Nucleus accumbens (tissue), 56 donors: ENCODE results near the gene GAP43.

Experiments used
- DNase-seq, 56 donors: peaks; one replicate each; lab custom pipeline; 2025; lab: John Stamatoyannopoulos, UW

The GAP43 gene

DNA sequence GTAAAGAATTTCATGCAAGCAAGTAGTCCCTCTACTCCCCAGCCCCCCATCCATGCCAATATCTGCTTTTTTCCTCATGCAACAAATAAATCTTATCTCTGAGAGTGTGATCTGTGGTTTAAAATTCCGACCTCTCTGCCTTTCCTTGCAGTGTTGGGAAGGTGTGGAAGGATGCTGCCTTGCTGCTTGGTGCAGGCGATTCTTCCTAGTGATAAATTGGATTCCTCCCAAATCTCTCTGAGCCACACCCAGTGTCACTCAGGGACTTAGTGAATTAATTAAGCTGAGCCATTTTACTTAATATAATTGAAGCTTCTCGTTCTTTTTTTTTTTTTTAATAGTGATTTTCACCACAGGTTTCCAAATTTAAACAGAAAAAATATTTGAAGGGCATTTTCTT is 3.4 kb downstream of the GAP43 start:
- DNase-seq = peak in 3 of 56 donors; percentile 0 to 11 (median 4)

DNA sequence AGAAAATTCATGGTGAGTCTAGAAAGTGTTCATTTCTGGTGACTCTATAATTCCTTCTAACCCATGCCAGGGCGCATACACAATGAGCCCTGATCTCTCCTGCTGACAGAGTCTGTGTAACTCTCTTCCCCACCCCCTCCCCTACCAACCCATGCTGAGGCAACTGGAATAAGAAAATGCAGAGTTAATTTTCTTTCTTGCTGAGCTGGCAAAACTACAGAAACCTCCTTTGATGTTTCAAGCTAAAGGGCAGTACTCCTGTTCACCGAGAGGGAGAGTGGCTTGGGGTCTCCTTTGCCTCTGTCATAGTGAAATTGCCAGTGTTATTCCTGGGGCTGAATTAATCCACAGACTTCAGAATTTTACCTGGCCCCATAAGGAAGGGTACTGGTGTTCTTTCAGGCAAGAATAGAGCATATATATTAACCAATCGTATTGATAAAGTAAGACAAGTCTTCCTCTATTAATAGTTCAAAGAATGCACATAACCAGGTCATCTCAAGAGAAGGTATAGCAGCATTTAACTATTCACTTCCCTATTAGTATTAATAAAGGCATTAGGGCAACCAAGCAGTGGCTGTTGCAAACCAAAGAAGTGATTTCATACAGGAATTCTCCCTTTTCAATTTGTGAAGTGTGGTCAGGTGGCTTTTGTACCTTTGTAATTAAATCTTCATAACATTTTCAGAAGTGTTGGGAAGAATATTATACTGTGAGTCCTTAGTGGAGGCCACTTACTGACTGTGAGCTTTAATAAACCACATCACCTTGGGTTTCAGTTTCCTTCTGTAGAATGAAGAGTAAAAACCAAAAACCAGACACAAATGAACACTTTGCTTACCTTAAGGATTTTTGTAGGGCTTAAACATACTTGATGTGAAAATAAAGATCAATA is 4.1 kb downstream of the GAP43 start:
- DNase-seq = no peak

DNA sequence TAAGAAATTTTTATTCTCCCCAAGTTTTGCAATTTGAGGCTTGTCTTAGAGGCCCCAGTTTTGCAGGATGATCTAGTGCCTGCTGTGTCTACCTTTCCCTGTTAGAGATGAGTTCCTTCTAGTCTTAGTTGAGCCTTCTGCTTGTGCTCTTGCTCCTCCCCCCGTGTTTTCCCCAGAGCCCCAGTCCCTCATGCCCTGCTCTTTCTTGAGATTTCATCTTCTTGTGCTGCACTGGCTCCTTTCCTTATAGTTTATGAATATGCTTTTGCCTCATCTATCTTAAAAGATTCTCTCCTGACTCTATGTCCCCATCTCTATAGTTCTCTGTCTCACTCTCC is 4.7 kb downstream of the GAP43 start:
- DNase-seq = no peak

DNA sequence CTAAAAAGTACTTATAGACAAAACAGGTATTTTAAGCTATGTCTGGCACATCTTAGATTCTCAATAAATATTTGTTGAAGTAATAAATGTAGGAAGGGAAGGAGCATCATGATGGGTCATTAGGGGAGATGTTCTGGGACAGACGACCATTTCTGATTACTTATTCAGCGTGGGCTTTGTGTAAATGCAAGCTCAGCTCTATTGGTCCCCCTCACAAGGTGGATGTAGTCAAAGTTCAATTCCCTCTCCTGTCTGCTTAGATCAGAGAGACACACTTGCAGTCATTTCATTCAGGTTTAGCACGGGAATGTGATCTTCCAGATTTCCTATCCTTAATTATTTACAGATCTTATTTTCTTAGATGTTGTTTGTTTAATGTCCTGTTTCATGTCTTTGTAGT is 7.5 kb downstream of the GAP43 start:
- no peak for DNase-seq

DNA sequence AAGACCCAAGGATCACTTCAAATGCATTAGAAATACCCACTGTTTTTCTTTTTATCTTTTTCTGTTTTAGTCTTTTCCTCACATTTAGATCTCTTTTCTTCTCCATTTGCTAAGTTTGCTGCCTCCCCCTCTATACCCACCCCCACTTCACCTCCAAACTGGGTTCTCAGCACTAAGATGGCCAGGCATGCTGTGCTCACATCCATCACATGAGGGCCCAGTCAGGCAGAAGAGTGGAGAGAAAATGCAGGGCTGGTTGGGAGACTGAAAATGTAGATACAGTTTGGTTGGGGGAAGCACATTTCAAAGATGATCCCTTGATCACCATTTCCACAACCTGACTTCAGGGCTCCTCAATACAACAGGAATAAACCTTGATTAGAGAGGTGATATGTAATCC is 8.7 kb downstream of the GAP43 start:
- DNase-seq = no peak

DNA sequence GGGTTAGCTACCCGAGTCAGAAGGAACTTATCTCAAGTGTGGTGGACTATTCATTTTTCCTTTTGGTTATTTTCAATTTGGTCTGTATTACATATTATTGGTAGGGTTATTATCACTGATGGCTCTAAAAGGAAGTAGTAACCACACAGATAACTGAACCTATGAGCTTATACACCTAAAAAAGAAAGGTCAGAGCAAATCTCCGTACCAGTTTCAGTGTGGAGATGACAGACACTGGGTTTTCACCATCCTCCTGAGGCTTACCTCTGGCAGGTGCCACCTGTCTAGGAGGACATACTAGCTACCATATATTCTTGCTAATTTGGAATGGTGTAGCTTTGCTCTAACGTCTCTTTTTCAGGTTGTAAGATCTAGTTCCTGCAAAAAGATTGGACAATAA is 10.2 kb downstream of the GAP43 start:
- no peak for DNase-seq

DNA sequence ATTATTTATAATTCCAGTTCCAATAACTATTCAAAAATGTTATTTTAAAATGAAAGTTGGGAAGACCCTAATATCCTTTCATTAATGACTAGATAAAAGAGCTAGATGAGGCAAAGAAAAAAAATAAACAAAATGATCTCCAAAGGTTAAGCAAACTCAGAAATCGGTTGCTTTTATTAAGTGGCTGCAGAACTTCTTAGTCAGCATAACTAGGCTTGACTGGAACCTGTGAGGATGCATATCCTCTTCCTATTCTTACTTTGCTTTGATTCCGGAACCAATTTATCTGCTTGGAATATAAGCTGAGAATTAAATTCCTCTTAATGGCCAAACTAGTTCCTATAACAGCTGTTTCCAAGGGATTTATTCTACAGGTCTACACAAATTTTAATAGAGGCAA is 10.7 kb downstream of the GAP43 start:
- no peak for DNase-seq

DNA sequence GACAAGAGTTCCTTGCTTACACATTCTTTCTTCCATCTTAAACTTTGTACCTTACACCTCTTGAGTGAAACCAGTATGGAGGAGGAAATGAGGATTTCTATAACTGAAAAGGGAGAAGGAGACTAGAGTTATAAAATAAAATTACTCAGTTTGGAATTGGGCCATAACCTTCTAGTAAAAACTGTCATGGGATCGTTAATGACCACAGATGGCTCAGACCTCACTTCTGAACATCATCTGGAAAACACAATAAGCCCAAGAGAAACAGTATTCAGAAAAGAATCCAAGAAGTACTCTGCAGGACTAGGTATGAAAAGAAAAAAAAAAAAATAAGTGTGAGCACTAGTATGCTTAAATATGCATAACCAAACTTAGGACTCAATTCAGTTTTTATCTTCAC is 12.1 kb downstream of the GAP43 start:
- no peak for DNase-seq

DNA sequence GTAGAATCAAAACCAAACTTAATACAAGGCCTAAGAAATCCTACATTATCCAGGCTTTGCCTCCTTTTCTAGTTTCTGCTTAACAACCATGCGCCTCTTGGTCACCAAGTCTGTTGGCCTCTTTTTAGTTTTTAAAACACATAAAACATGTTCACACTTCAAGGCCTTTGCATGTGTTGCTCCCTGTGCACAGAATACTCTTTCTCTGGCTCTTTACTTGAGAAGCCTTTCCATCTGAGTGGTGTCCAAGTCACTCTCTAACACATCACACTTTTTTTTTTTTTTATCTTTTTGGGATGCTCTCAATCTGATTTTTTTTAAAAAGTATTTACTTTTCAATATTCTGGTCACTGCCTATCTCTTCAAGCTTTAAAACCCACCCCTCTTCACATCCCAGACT is 14.9 kb downstream of the GAP43 start:
- DNase-seq = no peak

DNA sequence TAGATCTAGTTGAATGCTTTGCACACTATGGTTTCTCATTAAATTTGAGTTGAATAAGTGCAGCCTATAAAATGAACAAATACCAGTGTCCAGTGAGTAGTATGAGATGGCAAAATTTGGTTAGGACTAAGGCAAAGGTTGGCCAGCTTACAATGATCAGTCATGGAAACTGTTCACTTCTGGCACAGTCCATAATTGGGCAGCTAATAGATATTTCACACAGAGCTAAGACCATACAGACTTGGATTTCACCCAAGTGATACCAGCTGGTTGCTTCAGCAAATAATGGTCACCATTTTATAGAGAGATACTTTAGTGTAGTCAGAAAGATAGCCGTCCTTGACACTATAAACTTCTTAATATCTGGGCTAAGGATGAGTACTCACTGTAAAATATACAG is 15.7 kb downstream of the GAP43 start:
- no peak for DNase-seq

DNA sequence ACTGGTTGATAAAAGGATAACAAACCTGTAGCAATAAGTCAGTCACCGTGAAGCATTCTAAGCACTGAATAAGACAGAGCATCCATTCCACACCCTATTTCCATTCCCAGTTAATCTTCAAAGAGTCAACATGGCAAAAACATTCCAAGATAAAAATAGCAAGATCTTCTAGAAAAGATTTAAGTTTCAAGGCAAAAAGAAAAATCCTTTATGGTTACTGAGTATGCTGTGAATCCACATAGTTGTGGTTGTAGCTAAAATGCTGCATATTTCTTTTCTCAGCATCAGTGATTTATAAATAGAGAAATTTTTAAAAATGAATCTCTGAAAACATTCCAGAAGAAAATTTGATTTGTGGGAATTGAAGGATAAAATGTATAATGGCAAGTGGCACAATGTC is 21.1 kb downstream of the GAP43 start:
- no peak for DNase-seq

DNA sequence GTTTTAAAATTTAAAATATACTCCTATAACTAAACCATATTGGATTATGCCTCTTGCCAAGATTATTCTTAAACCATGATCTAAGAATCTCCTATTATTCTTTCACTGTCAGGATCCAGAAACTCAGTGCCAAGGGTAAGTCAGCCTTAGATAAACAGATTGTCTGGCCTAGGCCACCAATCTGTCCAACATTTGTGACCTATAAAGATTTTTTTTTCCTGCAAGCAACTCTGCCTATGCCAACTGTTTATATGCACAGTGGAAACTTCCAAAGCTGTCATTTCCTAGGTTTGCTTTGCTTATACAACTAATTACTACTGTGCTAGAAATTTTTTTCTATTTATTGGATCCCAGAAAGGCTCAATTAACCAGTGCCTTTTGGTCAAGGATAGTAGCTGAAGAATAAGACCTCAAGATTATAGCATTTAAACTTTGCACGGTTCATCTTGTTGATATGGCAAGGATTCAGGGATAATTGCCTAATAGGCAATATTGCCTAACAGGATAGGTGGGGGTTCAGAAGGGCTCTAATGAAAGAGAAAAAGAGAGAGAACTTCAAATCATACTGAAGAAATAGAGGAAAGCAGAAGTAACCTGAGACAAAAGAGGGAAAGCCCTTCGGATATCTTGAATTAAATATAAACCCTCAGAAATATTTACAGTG is 22.8 kb downstream of the GAP43 start:
- DNase-seq = no peak

DNA sequence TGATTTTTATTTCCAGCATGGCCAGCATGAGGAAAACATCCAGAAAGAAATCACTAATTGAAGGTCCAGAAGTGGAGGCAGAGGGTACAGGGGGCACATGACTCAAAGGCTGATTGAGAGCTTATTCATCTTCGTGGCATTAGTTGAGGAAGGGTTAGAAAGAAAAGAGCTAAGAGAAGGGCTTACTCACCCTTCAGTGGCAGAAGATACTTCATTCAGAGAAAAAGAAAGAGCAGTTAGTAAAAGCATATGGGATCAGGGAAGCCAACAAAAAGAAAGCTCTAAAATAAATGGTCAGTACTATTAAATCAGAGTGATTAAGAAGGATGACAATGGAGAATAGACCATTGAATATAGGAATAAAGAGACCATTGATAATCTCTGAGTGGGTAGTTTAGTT is 25.2 kb downstream of the GAP43 start:
- no peak for DNase-seq

DNA sequence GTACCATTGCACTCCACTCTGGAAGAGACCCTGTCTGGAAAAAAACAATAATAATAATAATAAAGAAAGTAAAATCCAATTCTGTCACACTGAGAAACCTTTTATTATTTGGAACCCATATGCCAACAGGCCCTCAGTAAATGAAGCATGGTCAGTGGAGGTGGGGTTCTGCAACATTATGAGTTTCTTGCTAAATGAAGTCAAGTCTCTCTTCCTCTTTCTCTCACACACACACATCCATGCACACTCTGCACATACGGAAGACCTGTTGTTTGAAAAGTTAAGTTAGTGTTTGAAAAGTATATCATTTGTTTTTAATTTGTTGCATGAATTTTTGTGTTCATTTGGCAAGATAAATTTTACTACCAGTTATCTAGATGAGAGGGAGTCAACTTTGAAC is 27.8 kb downstream of the GAP43 start:
- DNase-seq = no peak

DNA sequence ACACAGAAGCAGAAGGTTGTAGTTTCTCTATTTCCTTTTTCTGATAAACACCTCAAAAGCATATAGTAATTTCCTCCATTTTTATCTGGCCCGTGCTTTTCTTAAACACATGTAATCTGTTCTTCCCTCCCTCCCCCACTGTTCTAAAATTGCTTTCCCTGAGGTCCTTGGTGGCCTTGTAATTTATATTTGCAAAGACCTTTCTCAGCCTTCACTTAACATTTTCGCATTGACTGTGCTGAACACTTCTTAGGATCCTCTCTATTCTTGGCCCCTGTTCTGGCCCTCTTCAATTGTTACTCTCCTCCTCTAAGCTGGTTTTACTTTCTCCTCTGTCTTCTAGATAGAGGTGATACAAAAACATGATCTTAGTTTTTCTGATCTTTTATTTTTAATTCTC is 28.3 kb downstream of the GAP43 start:
- DNase-seq = no peak

DNA sequence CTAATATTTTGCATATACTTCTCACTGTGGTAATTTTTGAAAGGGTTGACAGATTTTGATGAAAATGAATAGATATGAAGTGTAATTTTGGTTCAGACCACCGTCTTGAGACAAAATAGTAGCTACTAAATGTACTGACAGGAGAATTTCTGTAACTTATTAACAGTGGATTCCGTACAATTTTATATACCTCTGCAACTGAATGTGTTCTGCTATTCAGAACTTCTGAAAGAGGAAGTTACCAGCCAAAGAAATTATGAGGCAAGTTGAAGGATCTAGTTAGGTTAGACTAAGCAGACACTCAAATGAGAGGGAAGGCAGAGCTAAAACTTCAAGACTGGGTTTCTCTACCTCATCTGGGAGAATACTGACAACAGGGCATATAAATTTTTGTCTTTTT is 29.4 kb downstream of the GAP43 start:
- no peak for DNase-seq

DNA sequence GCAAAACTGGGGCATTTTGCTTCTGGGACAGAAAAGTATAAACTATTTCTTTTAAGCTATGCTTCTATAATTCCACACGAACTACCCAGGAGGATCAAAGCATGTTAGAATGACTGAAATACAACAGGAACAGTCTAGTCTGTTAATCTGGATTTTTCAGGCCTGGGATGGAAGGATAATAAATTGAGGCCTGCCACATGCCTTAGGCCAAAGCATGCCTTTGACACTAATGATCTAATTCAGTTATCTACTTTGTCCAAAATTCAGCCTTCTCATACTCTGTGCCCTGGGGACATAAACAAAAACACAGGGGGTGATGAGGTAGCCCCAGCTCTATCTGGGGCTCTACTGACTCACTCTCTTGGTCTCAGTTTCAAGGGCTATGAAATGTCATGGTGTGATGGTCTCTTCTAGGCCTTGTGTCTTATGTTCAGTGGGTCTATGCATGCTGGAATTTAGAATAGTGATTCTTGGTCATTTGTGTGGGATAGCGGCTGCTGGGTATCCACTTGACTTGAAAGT is 32.5 kb downstream of the GAP43 start:
- DNase-seq = no peak

DNA sequence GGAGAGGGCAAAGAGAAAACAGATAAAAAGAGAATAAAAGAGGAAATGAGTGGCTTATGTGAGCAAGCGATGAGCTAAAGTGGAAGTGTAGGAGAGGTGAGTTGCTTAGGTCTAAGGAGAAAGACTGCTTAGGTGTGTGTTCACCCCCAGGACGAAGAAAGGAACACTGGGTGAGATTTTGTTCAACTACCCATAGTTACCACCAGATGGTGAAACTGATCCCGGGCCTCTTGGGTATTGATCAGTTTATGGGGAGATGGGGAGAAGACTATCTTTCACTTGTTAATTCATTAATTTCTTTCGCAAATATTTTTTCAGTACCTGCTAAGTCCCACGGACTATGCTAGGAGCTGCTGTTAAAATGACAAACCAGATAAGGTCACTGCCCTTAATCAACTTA is 33.9 kb downstream of the GAP43 start:
- DNase-seq = no peak

DNA sequence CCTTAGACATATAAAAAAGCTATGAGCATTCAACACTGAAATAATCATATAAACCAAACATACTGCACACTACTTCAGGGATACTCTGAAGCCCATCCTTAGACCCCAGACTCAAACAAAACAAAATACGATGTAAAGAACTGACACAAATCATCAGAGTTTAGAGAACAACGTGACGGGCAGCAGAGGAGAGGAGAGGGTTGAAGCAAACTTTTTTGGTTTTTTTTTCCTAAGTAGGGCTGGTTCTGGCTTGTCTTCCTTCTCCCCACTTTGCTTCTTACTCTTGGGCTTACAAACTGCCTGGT is 34.7 kb downstream of the GAP43 start:
- no peak for DNase-seq

DNA sequence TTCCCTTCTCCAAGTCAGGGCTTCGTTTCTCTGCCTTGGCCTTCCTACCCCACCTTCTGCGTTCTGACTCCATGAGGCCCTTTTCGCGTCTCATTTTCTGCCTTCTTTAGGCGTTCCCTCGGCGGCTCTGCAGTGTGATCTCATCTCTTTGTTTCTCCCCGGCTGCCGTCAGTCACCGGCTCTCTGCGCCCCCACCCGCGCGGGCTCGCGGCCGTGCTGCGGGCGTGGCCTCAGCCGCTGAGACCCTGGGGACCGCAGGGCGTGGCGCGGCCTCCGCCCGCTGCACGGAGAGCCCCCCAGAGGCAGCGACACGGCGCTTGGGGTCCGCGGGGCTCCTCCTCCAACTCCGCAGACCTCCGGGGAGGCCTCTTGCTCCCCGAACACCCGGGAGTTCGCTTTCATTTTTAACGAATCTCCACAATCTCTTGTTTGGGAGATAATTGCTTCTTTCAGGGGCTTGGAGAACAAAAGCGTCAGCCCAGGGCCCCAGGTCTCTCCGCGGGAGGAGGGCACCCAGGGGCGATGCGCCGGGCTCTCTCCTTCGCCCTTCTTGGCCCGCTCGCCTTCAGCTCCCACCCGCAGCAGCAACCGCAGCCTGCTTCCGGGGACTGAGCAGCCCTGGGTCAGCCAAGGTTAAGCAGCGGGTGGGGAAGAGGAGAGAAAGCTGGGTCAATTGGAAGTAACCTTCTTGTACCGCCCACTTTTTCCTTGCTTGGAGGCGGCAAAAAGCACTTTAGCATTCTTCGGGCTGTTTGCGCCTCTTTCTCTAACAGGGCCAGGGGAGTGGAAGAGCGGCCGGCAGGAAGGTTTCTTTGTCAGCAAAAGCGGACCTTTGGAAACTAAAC is 35.2 kb downstream of the GAP43 start:
- DNase-seq = peak in 50 of 56 donors; percentile 3 to 80 (median 46)
